Muscle layer of duodenum (tissue), 2 donors: ENCODE data around the gene ATP8B3.

ENCODE experiments used
- H3K27ac ChIP-seq: one replicate; pipeline ENCODE4 v1.7.0; 2013; ENCODE audit warnings: mild to moderate bottlenecking, low read length
- H3K27me3 ChIP-seq: one replicate; pipeline ENCODE4 v1.7.0; 2013; ENCODE audit warnings: low read depth, mild to moderate bottlenecking, control low read depth, low read length
- H3K36me3 ChIP-seq, 2 donors: one replicate each; pipeline ENCODE4 v1.7.0; 2013; ENCODE audit warnings: low read length in 2 of 2, control low read depth in 1 of 2, mild to moderate bottlenecking in 1 of 2; ENCODE audit not compliant: insufficient read depth in 2 of 2, control insufficient read depth in 1 of 2
- H3K4me1 ChIP-seq, 2 donors: one replicate each; pipeline ENCODE4 v1.7.0; 2013; ENCODE audit warnings: low read length in 2 of 2, mild to moderate bottlenecking in 2 of 2, control low read depth in 1 of 2, moderate library complexity in 1 of 2; ENCODE audit not compliant: insufficient read depth in 2 of 2, control insufficient read depth in 1 of 2
- H3K4me3 ChIP-seq, 2 donors: one replicate each; pipeline ENCODE4 v1.7.0; 2013; ENCODE audit warnings: low read length in 2 of 2, low read depth in 1 of 2, mild to moderate bottlenecking in 1 of 2
- H3K9me3 ChIP-seq, 2 donors: one replicate each; pipeline ENCODE4 v1.7.0; 2013; ENCODE audit warnings: low read length in 2 of 2, control low read depth in 1 of 2, mild to moderate bottlenecking in 1 of 2; ENCODE audit not compliant: control insufficient read depth in 1 of 2
- donor health status: healthy.

The ATP8B3 gene

DNA sequence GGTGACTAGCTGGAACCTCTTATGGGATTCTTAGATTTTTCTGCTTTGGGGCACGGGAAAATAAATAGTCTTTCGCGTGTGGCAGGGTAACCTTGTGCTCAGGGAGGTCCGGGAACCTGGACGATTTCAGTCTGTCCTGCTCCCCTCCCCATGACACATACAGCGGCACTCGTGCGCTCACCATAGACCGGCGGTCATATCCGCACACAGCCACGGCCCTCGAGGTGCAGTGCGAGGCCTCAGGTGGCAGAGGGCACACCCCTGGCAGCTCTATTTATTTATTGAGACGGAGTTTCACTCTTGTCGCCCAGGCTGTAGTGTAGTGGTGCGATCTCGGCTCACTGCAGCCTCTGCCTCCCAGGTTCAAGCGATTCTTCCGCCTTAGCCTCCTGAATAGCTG lies 55.8 kb downstream of the ATP8B3 start:
- no peak overlapping the region for H3K27ac ChIP-seq
- H3K9me3 ChIP-seq: no peaks in the 10 kb centered on the region
- peaks cover 0 to 29% of the 10 kb centered on the region in 2 donors for H3K4me1 ChIP-seq
- no peaks in the 10 kb centered on the region for H3K36me3 ChIP-seq
- H3K27me3 ChIP-seq: peaks cover 54% of the 10 kb centered on the region
- H3K4me3 ChIP-seq: no peak overlapping the region

DNA sequence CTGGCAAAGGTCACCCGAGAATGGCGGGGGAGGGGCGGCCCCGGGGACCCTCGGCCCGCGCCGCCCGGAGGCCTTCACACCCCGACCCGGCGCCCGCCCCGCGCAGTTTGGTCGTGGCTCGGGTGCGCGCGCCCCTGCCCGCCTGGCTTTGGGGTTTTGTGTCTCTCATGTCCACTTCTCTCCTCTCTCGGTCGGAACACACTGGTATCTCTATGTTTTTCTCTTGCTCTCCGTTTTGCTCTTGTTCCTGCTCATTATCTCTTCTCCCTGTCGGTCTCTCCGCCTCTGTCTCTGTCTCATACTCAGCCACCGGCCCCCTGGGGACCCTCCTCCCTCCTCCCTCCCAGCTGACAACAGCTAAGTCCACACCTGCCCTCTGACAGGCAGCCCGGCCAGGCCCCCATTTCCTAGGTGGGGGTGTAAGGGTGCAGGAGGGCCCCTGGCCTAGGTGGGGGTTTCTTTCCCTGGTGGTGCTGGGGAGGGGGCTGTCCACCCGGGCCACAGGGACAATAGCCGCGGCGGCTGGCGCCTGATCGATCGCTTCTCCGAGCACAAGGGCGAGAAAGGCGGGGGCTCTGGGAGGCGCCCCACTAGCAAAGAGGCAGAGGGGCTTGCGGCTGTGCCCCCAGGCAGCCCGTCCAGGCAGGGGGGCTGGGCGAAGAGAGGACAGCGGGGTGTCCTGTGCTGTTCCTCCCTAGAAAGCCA lies 56.5 kb downstream of the ATP8B3 start:
- H3K27me3 ChIP-seq: peaks cover 61% of the 10 kb centered on the region
- H3K9me3 ChIP-seq: no peaks in the 10 kb centered on the region
- peaks cover 0 to 29% of the 10 kb centered on the region in 2 donors for H3K4me1 ChIP-seq
- H3K36me3 ChIP-seq: no peaks in the 10 kb centered on the region
- no peak overlapping the region for H3K4me3 ChIP-seq
- no peak overlapping the region for H3K27ac ChIP-seq

DNA sequence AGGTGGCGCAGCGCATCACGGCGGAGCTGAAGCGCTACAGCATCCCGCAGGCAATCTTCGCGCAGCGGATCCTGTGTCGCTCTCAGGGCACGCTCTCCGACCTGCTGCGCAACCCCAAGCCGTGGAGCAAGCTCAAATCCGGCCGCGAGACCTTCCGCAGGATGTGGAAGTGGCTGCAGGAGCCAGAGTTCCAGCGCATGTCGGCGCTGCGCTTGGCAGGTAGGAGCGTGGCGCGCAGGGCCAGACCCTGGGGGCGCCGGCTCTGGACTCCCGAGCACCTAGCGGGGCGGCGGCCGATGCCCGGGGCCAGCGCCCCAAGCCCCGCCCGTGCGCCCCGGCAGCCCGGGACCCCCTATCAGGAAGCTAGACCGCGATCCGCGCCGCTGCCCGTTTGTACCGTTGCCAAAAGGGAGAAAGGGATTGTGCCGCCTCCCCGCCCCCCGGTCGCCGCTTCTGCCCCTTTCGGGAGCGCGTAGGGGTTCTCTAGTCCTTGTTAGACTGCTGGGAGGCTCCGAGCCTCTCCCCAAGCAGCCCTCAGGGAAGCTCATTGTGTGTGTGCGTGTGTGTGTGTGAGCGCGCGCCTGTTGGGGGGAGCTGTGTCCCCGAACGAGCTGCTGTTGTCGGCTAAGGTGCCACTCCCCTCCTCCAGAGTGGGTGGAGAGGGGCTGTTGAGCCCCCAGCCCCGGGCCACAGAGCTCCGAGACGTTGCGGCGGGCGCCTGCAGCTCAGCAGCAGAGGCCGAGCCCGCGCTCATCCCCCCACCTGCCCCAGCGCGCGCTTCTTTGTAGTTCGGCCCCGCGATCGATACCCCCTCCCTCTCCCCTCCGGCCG lies 57.2 kb downstream of the ATP8B3 start:
- no peak overlapping the region for H3K4me3 ChIP-seq
- no peaks in the 10 kb centered on the region for H3K9me3 ChIP-seq
- peaks cover 0 to 37% of the 10 kb centered on the region in 2 donors for H3K4me1 ChIP-seq
- H3K36me3 ChIP-seq: no peaks in the 10 kb centered on the region
- H3K27me3 ChIP-seq: peaks cover 65% of the 10 kb centered on the region
- no peak overlapping the region for H3K27ac ChIP-seq

DNA sequence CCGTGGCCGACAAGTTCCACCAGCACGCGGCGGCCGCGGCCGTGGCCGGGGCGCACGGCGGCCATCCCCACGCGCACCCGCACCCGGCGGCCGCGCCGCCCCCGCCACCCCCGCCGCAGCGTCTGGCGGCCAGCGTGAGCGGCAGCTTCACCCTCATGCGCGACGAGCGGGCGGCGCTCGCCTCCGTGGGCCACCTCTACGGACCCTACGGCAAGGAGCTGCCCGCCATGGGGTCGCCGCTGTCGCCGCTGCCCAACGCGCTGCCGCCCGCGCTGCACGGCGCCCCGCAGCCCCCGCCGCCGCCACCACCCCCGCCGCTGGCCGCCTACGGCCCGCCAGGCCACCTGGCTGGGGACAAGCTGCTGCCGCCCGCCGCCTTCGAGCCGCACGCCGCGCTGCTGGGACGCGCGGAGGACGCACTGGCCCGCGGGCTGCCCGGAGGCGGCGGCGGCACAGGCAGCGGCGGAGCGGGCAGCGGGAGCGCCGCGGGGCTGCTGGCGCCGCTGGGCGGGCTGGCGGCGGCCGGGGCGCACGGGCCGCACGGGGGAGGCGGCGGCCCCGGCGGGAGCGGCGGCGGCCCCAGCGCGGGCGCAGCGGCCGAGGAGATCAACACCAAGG lies 57.9 kb downstream of the ATP8B3 start:
- no peak overlapping the region for H3K4me3 ChIP-seq
- no peak overlapping the region for H3K27ac ChIP-seq
- H3K36me3 ChIP-seq: no peaks in the 10 kb centered on the region
- peaks cover 62% of the 10 kb centered on the region for H3K27me3 ChIP-seq
- no peaks in the 10 kb centered on the region for H3K9me3 ChIP-seq
- peaks cover 0 to 44% of the 10 kb centered on the region in 2 donors for H3K4me1 ChIP-seq

DNA sequence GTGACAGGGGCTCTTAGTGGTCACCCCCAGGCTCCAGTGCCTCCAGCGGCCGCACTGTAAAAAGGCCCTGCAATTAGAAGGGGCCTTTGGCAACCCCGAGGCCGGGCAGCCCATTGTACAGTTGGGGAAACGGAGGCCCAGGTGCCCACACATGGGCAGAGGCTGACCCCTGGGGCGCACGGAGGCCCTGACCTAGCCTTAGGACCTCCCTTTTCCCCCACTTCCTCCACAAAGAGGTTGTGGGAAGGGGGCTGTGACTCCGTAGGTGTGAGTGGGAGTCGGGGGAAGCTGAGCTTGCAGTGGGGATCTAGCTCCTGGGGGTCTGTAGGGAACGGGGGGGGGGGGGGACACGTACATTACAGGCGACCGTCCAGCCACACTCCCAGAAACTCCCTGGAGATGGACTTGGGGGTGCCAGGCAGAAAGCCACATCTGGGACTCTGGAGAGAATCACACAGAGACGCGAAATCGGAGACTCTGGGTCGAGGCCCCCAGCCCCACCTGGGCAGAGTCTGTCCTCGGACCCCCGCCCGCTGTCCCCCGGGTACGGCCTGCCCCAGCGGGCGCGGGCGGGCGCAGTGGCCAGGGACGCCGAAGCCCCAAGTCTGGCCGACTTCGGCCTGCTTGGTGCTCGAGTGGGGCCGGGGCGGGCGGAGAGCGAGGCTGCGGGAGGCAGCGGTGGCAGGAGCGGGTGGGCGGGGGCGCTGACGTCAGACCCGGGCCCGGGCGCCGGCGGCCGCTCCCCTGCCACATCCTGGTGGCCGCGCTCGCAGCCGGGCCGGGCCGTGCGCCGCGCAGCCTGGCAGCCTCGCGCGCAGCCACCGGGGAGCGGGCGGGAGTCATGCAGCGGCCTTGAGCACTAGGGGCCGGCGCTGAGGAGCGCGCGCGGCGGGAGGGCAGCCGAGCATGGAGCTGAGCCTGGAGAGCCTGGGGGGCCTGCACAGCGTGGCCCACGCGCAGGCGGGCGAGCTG lies 59.0 kb downstream of the ATP8B3 start, which contains the start of gene ONECUT3:
TSS of gene ONECUT3 (plus strand) at position 750 of the 972 bp plus-strand sequence. CDS start at position 907, 157 bp downstream.
- Histone ChIP-seq H3K36me3 (no peaks in the 10 kb centered on the region), H3K4me1 (peaks cover 0 to 53% of the 10 kb centered on the region in 2 donors), H3K27me3 (peaks cover 64% of the 10 kb centered on the region), H3K27ac (no peak within 1 kb of the TSS), H3K4me3 (no peak within 1 kb of the TSS), H3K9me3 (no peaks in the 10 kb centered on the region)

DNA sequence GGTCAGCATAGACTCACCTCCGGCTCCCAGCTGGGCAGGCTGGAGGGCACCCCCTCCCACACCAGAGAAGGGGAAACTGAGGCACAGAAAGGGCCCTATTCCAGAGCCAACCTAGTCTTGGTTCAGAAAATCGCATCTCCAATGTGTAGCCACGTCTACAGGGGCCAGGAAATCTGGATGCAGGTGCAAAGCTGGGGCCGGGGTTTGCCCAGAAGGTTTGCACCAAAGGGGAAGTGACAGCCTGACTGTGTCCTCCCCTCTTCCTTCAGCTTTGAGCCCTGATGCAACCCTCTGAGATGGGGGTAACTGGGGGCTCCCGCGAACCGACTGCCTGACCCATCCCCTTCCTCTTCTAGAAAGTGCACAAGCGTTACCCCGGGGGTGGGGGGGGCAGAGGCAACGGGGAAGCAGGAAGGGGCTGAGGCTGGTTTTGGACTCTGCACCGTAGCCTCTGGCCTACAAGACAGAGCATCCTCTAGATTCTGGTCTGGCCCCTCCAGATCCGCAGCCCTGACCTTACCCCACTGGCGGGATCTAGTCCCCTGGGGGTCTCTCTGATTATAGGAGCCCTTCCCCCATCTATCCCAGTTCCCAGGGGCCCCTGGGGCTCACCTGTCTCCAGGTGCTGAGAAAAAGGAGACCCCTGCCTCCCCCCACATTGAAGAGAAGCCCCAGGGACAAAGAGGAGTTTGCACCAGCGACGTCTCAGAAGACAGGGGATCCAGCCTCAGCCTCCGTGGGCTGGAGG lies 59.9 kb downstream of the ATP8B3 start:
- H3K4me3 ChIP-seq: no peak overlapping the region
- peaks cover 0 to 49% of the 10 kb centered on the region in 2 donors for H3K4me1 ChIP-seq
- H3K36me3 ChIP-seq: no peaks in the 10 kb centered on the region
- no peak overlapping the region for H3K27ac ChIP-seq
- H3K9me3 ChIP-seq: no peaks in the 10 kb centered on the region
- H3K27me3 ChIP-seq: peaks cover 67% of the 10 kb centered on the region

DNA sequence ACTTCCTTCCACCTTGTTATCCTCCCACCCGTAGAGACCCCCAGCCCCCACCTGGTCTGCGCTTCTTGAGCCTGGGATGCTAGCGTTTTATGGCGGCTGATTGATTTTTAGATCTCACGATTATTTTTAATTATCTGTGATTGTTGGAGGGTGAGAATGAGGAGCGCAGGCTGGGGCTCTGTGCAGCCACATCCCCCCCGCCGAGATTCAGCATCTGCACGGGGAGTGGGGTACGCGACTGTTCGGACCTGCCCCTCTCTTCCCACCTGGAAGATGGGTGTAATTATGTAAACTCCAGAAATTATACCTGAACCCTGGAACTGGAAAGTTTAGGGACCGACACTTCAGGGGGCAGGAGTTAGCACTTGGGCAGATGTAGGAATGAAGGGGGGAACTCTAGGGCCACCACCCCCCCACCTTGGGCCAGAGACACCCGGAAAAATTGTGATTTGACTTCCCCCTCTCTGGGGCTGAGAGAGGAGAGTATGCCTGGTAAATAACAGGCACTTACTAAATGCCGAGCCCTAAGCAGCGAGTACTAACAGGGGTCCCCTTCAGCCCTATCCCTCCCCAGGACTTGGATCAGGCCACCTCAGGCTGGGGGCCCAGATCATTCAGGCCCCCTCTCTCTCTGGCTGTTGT lies 60.6 kb downstream of the ATP8B3 start:
- H3K4me3 ChIP-seq: no peak overlapping the region
- peaks cover 0 to 50% of the 10 kb centered on the region in 2 donors for H3K4me1 ChIP-seq
- peaks cover 69% of the 10 kb centered on the region for H3K27me3 ChIP-seq

DNA sequence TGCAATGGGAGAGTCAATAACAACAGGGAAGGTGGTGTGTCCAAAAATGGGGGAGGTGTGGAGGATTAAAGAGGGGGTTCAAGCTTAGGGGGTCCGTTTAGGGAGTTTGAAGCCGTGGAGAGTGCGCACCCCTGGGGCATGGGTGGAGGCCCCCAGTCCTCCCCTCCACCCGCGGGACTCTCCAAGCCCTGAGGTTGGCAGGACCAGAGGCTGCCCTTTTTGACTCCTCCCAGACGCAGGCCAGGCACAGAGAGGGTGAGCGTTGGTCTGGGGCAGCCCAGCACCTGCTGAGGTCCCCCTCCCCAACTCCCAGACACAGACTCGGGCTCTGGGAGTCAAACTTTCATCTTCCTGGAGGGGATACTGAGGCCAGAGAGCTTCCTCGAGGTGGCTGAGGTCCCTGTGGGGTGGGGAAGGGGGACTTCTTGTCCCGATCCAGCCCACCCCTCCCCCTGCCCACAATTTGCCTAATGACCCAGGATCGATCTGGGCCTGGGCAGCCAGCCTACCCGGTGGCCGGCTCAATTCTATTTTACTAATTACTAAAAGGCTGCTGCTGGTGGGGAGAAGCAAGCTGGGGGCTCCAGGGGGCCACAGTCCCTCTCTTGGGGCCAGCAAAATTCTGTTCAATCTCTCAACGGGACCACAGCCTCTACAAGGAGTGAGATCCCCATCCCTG lies 61.6 kb downstream of the ATP8B3 start:
- Histone ChIP-seq H3K9me3 (no peaks in the 10 kb centered on the region), H3K4me1 (peaks cover 0 to 48% of the 10 kb centered on the region in 2 donors), H3K4me3 (peak overlapping the region in 1 of 2 donors; percentile 45), H3K27me3 (peaks cover 65% of the 10 kb centered on the region), H3K36me3 (no peaks in the 10 kb centered on the region), H3K27ac (no peak overlapping the region)

More for the DNA sequence above, 60.6 kb downstream of the ATP8B3 start:
- Histone ChIP-seq H3K9me3 (no peaks in the 10 kb centered on the region), H3K36me3 (no peaks in the 10 kb centered on the region), H3K27ac (no peak overlapping the region)

DNA sequence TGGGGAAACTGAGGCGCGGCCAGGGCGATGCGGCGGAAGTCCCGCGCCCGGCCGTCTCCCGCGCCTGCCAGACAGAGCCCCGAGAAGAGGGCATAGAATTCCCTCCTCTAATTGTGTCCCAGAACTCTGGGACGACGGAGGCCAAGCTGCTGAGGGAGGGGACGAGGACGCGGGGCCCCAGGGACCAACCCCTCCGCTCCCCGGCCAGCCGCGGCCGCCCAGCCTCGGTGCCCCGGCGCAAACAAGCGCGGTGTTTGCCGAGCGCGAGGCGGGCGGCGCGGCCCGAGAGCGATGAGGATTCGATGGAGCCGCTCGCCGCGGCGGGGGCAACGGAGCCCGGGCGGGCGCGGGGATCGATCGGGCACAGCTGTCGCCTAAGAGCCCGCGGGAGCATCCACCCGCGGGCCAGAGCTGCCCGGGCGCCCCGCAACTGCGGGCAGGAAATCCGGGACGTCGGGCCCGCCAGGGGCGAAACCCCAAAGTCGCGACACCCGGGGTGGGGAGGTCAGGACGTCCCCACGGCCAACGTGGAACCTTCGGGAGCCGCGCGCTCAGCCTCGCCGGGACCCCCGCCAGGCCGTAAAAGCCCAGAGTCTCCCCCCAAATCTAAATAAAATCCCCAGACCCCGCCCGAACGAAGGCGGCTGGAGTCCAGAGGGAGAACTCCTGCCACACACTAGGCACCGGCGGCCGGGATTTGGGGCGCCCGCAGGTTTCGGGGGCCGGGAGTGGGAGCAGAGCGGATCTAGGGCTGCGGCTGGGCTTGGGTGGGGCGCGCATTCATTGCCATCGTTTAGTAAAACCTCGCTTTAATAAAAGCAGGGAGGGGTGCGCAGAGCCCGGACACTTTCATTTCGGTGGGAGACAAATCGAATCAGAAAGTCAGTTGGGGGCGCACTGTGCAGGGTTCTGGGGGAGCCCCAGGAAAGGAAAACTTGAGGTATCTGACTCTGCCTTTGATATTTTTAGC lies 62.4 kb downstream of the ATP8B3 start:
- Histone ChIP-seq H3K36me3 (no peaks in the 10 kb centered on the region), H3K9me3 (no peaks in the 10 kb centered on the region), H3K4me3 (peak overlapping the region in 1 of 2 donors; percentile 45), H3K27ac (no peak overlapping the region), H3K27me3 (peaks cover 69% of the 10 kb centered on the region), H3K4me1 (peaks cover 0 to 44% of the 10 kb centered on the region in 2 donors)
